Keratinocyte (primary cell): ENCODE measurements around the gene RNF123.
"Not testable (repeated sequence)": the region's sequence is repeated elsewhere in the genome, so short reads cannot be mapped to it uniquely, and the experiment has no call there.

Experiments
- CTCF ChIP-seq, 3 experiments: IDR thresholded peaks in 1 of 3; conservative IDR thresholded peaks in 1 of 3; optimal IDR thresholded peaks in 1 of 3; 2 replicates in 2 of 3; 3 replicates in 1 of 3; pipeline versions ENCODE3 to v1.5.1; 2011; ENCODE audit warnings: low read length in 3 of 3, mild to moderate bottlenecking in 3 of 3, moderate library complexity in 2 of 3, control low read depth in 1 of 3, inconsistent platforms in 1 of 3; ENCODE audit not compliant: insufficient read depth in 2 of 3; ENCODE audit errors: extremely low read depth in 1 of 3
- EZH2 ChIP-seq: IDR thresholded peaks from one replicate; pipeline ENCODE4 v1.6.1; 2012; ENCODE audit warnings: inconsistent platforms, mild to moderate bottlenecking, low read length, moderate library complexity

GRCh38 chr3:49748874-49749273 lies 59.5 kb downstream of the RNF123 start:
- TF ChIP-seq CTCF (optimal IDR thresholded peaks at IDR 0.05 in 1 of 3, IDR thresholded peaks at IDR 0.05 in 1 of 3, conservative IDR thresholded peaks at IDR 0.05 in 1 of 3; ENCODE audit: extremely low read depth in 1 of 3, insufficient read depth in 2 of 3, low read length in 3 of 3); EZH2: not testable (repeated sequence)
